HepG2 (cell line): Measurements from ENCODE around the gene CHKA. TPM values are rescaled to one million over a fixed set of nuclear protein-coding genes. Genes with fewer than 3 reads are reported as not detected.
A peak's percentile ranks its signal among the peaks of the same experiment; 100 is the strongest.

Experiments used
- ARNTL ChIP-seq: sonication (generic); formaldehyde crosslinking; IDR thresholded peaks from 2 replicates; pipeline ENCODE4 v1.4.0; 2020; ENCODE audit warnings: mild to moderate bottlenecking, missing genetic modification reagents
- BCL6 ChIP-seq: IDR thresholded peaks from 2 replicates; pipeline ENCODE4 v1.6.1; 2016; ENCODE audit warnings: missing genetic modification reagents, missing compliant biosample characterization
- BRCA1 ChIP-seq: sonication (generic); formaldehyde crosslinking; IDR thresholded peaks from 2 replicates; pipeline ENCODE4 v1.4.0; 2020; ENCODE audit warnings: missing genetic modification reagents
- DMTF1 ChIP-seq: sonication (generic); formaldehyde crosslinking; IDR thresholded peaks from 2 replicates; pipeline ENCODE4 v1.4.0; 2020; ENCODE audit warnings: mild to moderate bottlenecking, missing genetic modification reagents
- DR1 ChIP-seq: sonication (generic); formaldehyde crosslinking; IDR thresholded peaks from 2 replicates; pipeline ENCODE4 v1.8.0; 2021; ENCODE audit warnings: mild to moderate bottlenecking, missing genetic modification reagents, inconsistent platforms
- ERF ChIP-seq: IDR thresholded peaks from 2 replicates; pipeline ENCODE4 v1.6.1; 2018; ENCODE audit warnings: missing biosample characterization, missing genetic modification reagents
- FLYWCH1 ChIP-seq: sonication (generic); formaldehyde crosslinking; IDR thresholded peaks from 2 replicates; pipeline ENCODE4 v1.8.1; 2023; ENCODE audit warnings: mild to moderate bottlenecking, missing genetic modification reagents
- HDAC1 ChIP-seq: sonication (generic); formaldehyde crosslinking; IDR thresholded peaks from 2 replicates; pipeline ENCODE4 v1.5.1; 2020; ENCODE audit warnings: mild to moderate bottlenecking, missing genetic modification reagents
- HNF4G ChIP-seq, 2 experiments: sonication (generic) in 1 of 2; formaldehyde crosslinking in 1 of 2; IDR thresholded peaks; 2 replicates each; pipeline versions ENCODE4 v1.4.0 to v1.6.1; 2011 to 2020; ENCODE audit warnings: borderline replicate concordance in 2 of 2, low read depth in 2 of 2, mild to moderate bottlenecking in 2 of 2, low read length in 1 of 2, missing genetic modification reagents in 1 of 2, moderate library complexity in 1 of 2
- KDM5B ChIP-seq: sonication (generic); formaldehyde crosslinking; IDR thresholded peaks from 2 replicates; pipeline ENCODE4 v1.4.0; 2020; ENCODE audit warnings: missing genetic modification reagents, mild to moderate bottlenecking, borderline replicate concordance
- MIER2 ChIP-seq: IDR thresholded peaks from 2 replicates; pipeline ENCODE4 v1.6.1; 2016; ENCODE audit warnings: missing biosample characterization, missing genetic modification reagents
- PAF1 ChIP-seq: IDR thresholded peaks from 2 replicates; pipeline ENCODE4 v1.6.1; 2016; ENCODE audit warnings: missing genetic modification reagents, missing compliant biosample characterization
- PHF21A ChIP-seq: sonication (generic); formaldehyde crosslinking; IDR thresholded peaks from 2 replicates; pipeline ENCODE4 v1.5.0; 2020; ENCODE audit warnings: mild to moderate bottlenecking, missing genetic modification reagents
- PITX1 ChIP-seq: sonication (generic); formaldehyde crosslinking; IDR thresholded peaks from 2 replicates; pipeline ENCODE4 v1.5.1; 2020; ENCODE audit warnings: mild to moderate bottlenecking, missing genetic modification reagents
- RARA ChIP-seq: IDR thresholded peaks from 2 replicates; pipeline ENCODE4 v1.6.1; 2016; ENCODE audit warnings: missing genetic modification reagents, missing compliant biosample characterization
- SNRNP70 ChIP-seq: fragments of 200-400 bp; formaldehyde crosslinking; IDR thresholded peaks from 2 replicates; pipeline ENCODE4 v1.6.1; 2017; ENCODE audit warnings: mild to moderate bottlenecking, low read depth, low read length, moderate library complexity
- ZBED4 ChIP-seq: sonication (generic); formaldehyde crosslinking; IDR thresholded peaks from 2 replicates; pipeline ENCODE4 v1.4.0; 2020; ENCODE audit warnings: missing genetic modification reagents, borderline replicate concordance
- ZKSCAN5 ChIP-seq: sonication (generic); formaldehyde crosslinking; IDR thresholded peaks from 2 replicates; pipeline ENCODE4 v1.5.1; 2020; ENCODE audit warnings: mild to moderate bottlenecking, missing genetic modification reagents
- ZNF138 ChIP-seq: sonication (generic); formaldehyde crosslinking; IDR thresholded peaks from 2 replicates; pipeline ENCODE4 v1.5.0; 2020; ENCODE audit warnings: mild to moderate bottlenecking, low read depth, missing genetic modification reagents
- ZNF350 ChIP-seq: sonication (generic); formaldehyde crosslinking; IDR thresholded peaks from 2 replicates; pipeline ENCODE4 v1.4.0; 2020; ENCODE audit warnings: mild to moderate bottlenecking, low read depth, missing genetic modification reagents, borderline replicate concordance
- polyA plus RNA-seq, 8 experiments: library from polyadenylated mRNA; depleted of rRNA in 3 of 8; stranded (reverse) in 7 of 8; unstranded in 1 of 8; fragments of >200 nt; fragmentation: Illumina TruSeq in 4 of 8; extraction: Trizol in 4 of 8; gene quantifications; 2 replicates each; pipeline versions ENCODE4 v1.2.1 to v1.2.3, GENCODE V29; 2011 to 2016; ENCODE audit warnings: low read depth in 4 of 8, missing spikeins in 1 of 8, mixed read lengths in 1 of 8; ENCODE audit not compliant: insufficient read depth in 1 of 8
- total RNA-seq, 5 experiments: library from RNA; depleted of rRNA; stranded (reverse); fragments of >200 nt; fragmentation: Illumina TruSeq; extraction: Trizol; gene quantifications; 2 replicates each; pipeline ENCODE4 v1.2.3, GENCODE V29; 2016; ENCODE audit warnings: low read depth in 1 of 5
- TF ChIP-seq, protein P1 (sequence below): sonication (generic); formaldehyde crosslinking; IDR thresholded peaks from 2 replicates; pipeline ENCODE4 v1.4.0; 2020; ENCODE audit warnings: missing genetic modification reagents
- TF ChIP-seq, protein P2 (sequence below): IDR thresholded peaks from 2 replicates; pipeline ENCODE4 v1.6.1; 2016; ENCODE audit warnings: mild to moderate bottlenecking, missing biosample characterization, missing genetic modification reagents

The CHKA gene
- total and polyA plus RNA-seq, 2 of the 13 experiments (the other 11 are each of a cell fraction or from before 2014, with no cell fraction given): 71.6 to 92.7 TPM

GRCh38 chr11:68003846-68004550 is 117.2 kb downstream of the CHKA start, which contains the start of gene UNC93B1 (continued):
- TF ChIP-seq, protein P1, sequence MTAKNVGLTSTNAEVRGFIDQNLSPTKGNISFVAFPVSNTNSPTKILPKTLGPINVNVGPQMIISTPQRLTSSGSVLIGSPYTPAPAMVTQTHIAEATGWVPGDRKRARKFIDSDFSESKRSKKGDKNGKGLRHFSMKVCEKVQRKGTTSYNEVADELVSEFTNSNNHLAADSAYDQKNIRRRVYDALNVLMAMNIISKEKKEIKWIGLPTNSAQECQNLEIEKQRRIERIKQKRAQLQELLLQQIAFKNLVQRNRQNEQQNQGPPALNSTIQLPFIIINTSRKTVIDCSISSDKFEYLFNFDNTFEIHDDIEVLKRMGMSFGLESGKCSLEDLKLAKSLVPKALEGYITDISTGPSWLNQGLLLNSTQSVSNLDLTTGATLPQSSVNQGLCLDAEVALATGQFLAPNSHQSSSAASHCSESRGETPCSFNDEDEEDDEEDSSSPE (CRISPR knock-in tag): peak; percentile 68
- TF ChIP-seq ZKSCAN5 (CRISPR knock-in tag): no peak
- TF ChIP-seq ZNF350: no peak
- TF ChIP-seq RARA (CRISPR knock-in tag): peak; percentile 22; the same call in 1 of the 2 replicates
- TF ChIP-seq ZBED4 (CRISPR knock-in tag): peak; percentile 46
- TF ChIP-seq, protein P2, sequence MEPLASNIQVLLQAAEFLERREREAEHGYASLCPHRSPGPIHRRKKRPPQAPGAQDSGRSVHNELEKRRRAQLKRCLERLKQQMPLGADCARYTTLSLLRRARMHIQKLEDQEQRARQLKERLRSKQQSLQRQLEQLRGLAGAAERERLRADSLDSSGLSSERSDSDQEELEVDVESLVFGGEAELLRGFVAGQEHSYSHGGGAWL (CRISPR knock-in tag): peak; percentile 22; the same call in 1 of the 2 replicates
- no peak for TF ChIP-seq MIER2 (CRISPR knock-in tag)
- peak; percentile 59; the same call in 1 of the 2 replicates for TF ChIP-seq KDM5B (CRISPR knock-in tag)
- TF ChIP-seq PHF21A: peak; percentile 60
- TF ChIP-seq SNRNP70: no peak
- no peak for TF ChIP-seq PAF1
- no peak for TF ChIP-seq FLYWCH1 (CRISPR knock-in tag)
- TF ChIP-seq ZNF138 (CRISPR knock-in tag): no peak
- TF ChIP-seq DR1: no peak
- TF ChIP-seq HDAC1 (CRISPR knock-in tag): peak; percentile 46
- no peak for TF ChIP-seq BRCA1 (CRISPR knock-in tag)
- TF ChIP-seq PITX1: 0 out of 2 replicates have a peak, but pooled peaks have one; percentile 26
- TF ChIP-seq ARNTL (CRISPR knock-in tag): peak; percentile 96
- TF ChIP-seq ERF (CRISPR knock-in tag): peak; percentile 39; the same call in 1 of the 2 replicates
- 0 out of 2 replicates have a peak, but pooled peaks have one; percentile 10 for TF ChIP-seq BCL6 (CRISPR knock-in tag)
- TF ChIP-seq HNF4G (IDR thresholded peaks at IDR 0.05; ENCODE audit: borderline replicate concordance, low read depth, low read length): no peak
- TF ChIP-seq HNF4G (CRISPR knock-in tag; IDR thresholded peaks at IDR 0.05; ENCODE audit: borderline replicate concordance, low read depth): no peak
- no peak for TF ChIP-seq DMTF1
